AG04449 (cell line): ENCODE results near the gene TMEM165.

Source experiments
- CTCF ChIA-PET: fragments of 350-600 bp; formaldehyde crosslinking; extraction: SDS; loops from one replicate; lab custom pipeline; 2021; ENCODE audit warnings: antibody characterized with exemption; lab: Yijun Ruan, JAX
- POLR2A ChIA-PET: fragments of 400-600, 350-600 bp; formaldehyde crosslinking; extraction: SDS; loops from one replicate; lab custom pipeline; 2020; ENCODE audit warnings: antibody characterized with exemption, inconsistent platforms; lab: Yijun Ruan, JAX
- DNase-seq: peaks from one replicate; pipeline ENCODE4 v3.0.0-alpha.2; 2010; ENCODE audit warnings: low read depth, low spot score
- H3K4me3 ChIP-seq: 2 replicates; pipeline ENCODE4 v1.5.1; 2011; ENCODE audit warnings: low read depth, mild to moderate bottlenecking, control low read depth, low read length
- CTCF ChIP-seq: IDR thresholded peaks from one replicate; pipeline ENCODE4 v1.5.1; 2011; ENCODE audit warnings: mild to moderate bottlenecking, moderate library complexity, low read length, control low read depth, inconsistent platforms; ENCODE audit not compliant: insufficient read depth; ENCODE audit errors: missing control alignments

TMEM165 gene

GRCh38 chr4:55364691-55365344, 30.9 kb upstream of the TMEM165 start:
- no peak for TF ChIP-seq CTCF
- no peak overlapping the region for H3K4me3 ChIP-seq
- DNase-seq = no peak
- CTCF ChIA-PET = interaction anchor here (1.0 to 2.0 kb wide), 2 partner anchors 18 to 28 kb away, joined by 3 to 9 read pairs; partner anchors contain the start of gene SRD5A3
- POLR2A ChIA-PET = no interaction called here

GRCh38 chr4:55365345-55365728, 30.4 kb upstream of the TMEM165 start:
- H3K4me3 ChIP-seq = no peak overlapping the region
- DNase-seq = no peak
- ChIA-PET CTCF (interaction anchor here (1.0 to 2.0 kb wide), 2 partner anchors 19 to 28 kb away, joined by 3 to 9 read pairs; partner anchors contain the start of gene SRD5A3), POLR2A (no interaction called here)
- TF ChIP-seq CTCF = no peak

- ChIA-PET POLR2A (no interaction called here), CTCF (interaction anchor here (4.1 kb wide), 1 partner anchor 20 kb away, joined by 13 read pairs; the partner anchor contains the start of gene SRD5A3)
- no peak for TF ChIP-seq CTCF
- DNase-seq = no peak
- no peak overlapping the region for H3K4me3 ChIP-seq
Measured at GRCh38 chr4:55366621-55367020, 29.1 kb upstream of the TMEM165 start.

- TF ChIP-seq CTCF = no peak
- ChIA-PET POLR2A (no interaction called here), CTCF (interaction anchor here (4.1 kb wide), 1 partner anchor 21 kb away, joined by 13 read pairs; the partner anchor contains the start of gene SRD5A3)
- no peak for DNase-seq
- no peak overlapping the region for H3K4me3 ChIP-seq
Measured at GRCh38 chr4:55367084-55367722, 28.6 kb upstream of the TMEM165 start.

GRCh38 chr4:55369968-55370367, 25.8 kb upstream of the TMEM165 start:
- no peak for DNase-seq
- ChIA-PET POLR2A (no interaction called here), CTCF (interaction anchor here (4.1 kb wide), 1 partner anchor 23 kb away, joined by 13 read pairs; the partner anchor contains the start of gene SRD5A3)
- H3K4me3 ChIP-seq = no peak overlapping the region
- TF ChIP-seq CTCF = no peak

- no peak overlapping the region for H3K4me3 ChIP-seq
- POLR2A ChIA-PET = no interaction called here
- no peak for DNase-seq
- TF ChIP-seq CTCF = no peak
- CTCF ChIA-PET = interaction anchor here (1.1 to 1.3 kb wide), 2 partner anchors 10 to 16 kb away, joined by 3 to 5 read pairs; no protein-coding TSS in a partner anchor
Measured at GRCh38 chr4:55372259-55372658, 23.5 kb upstream of the TMEM165 start.
